Lower leg skin (tissue), 4 donors: ENCODE data around the gene TOMM6. TPM values are rescaled to one million over a fixed set of nuclear protein-coding genes. Genes with fewer than 3 reads are reported as not detected.

Experiments
- DNase-seq, 2 donors: peaks; one replicate each; pipeline ENCODE4 v3.0.0-alpha.2; 2019; ENCODE audit warnings: low spot score in 2 of 2
- H3K4me3 ChIP-seq: fragments of 200-600 bp; sonication (generic); 2 replicates; pipeline ENCODE4 v1.5.1; 2017; ENCODE audit warnings: mild to moderate bottlenecking, low read depth; ENCODE audit not compliant: poor library complexity, severe bottlenecking
- POLR2A ChIP-seq, 2 donors: fragments of 450-650 bp; IDR thresholded peaks; one replicate each; pipeline ENCODE4 v1.6.1; 2016 to 2017; ENCODE audit warnings: antibody characterized with exemption in 2 of 2, mild to moderate bottlenecking in 1 of 2, moderate library complexity in 1 of 2
- WGBS, 2 donors: methylation state at CpG; one replicate each; pipeline ENCODE4 v1.1.5; 2018; 5-methylcytosine and 5-hydroxymethylcytosine counted together
- intact Hi-C: fragments of 100-400 bp; cut with DNase I; formaldehyde crosslinking; loops from one replicate; pipeline ENCODE4 v1.15.0; 2023; ENCODE audit warnings: low total_unique reads
- total RNA-seq, 4 donors: library from RNA; depleted of rRNA; stranded (reverse); fragments of >200 nt; gene quantifications; one replicate each; pipeline ENCODE4 v1.1.0, GENCODE V29; 2016
- TF ChIP-seq, protein P1 (sequence below), 3 donors: fragments of 450-650 bp; IDR thresholded peaks; one replicate each; pipeline ENCODE4 v1.5.1; 2016; ENCODE audit warnings: antibody characterized with exemption in 3 of 3, mild to moderate bottlenecking in 3 of 3, moderate library complexity in 2 of 3

The TOMM6 gene
- total RNA-seq, 4 donors from 2014 or later = 90.7 to 136 (median 100) TPM

DNA sequence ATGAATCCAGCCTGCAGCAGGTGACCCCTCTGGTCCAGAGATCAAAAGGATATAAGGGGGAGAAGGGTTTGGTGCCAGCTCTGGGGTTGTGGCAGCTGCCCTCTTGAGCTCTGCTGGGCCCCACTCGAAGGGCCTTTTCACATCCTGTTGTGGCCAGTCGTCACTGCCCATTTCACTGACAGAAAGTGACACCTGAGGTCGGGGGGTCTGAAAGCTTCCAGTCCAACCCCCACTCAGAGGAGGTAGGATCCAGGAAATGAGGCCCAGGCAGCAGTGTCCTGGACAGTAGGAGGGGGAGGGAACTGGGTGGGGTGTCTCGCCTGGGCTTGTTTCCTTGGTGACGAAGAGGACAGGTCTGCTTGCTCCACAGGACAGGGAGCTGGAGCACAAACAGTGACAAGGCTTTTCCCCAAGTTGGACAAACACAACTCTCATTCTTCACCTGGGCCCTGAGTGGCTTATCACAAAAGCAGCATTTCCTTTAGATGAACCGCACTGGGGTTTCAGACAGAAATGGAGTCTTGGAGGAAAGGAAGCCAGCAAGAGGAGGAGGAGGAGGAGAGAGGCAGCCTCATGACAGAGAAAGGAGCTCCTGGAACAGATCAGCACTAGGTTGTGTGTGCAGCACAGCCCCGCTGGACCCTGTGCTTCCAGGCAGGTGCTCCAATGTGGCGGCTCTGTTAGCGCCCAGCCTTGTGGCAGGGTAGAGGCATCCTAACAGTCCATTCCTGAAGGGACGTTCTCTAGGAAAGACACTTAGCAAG, 18.8 kb upstream of the TOMM6 start:
- DNase-seq = no peak
- WGBS, 2 donors = 76 to 83% methylated on average over 10 of the region's 10 CpGs
- H3K4me3 ChIP-seq = no peak overlapping the region
- intact Hi-C loops = no loop called here
- TF ChIP-seq, protein P1, sequence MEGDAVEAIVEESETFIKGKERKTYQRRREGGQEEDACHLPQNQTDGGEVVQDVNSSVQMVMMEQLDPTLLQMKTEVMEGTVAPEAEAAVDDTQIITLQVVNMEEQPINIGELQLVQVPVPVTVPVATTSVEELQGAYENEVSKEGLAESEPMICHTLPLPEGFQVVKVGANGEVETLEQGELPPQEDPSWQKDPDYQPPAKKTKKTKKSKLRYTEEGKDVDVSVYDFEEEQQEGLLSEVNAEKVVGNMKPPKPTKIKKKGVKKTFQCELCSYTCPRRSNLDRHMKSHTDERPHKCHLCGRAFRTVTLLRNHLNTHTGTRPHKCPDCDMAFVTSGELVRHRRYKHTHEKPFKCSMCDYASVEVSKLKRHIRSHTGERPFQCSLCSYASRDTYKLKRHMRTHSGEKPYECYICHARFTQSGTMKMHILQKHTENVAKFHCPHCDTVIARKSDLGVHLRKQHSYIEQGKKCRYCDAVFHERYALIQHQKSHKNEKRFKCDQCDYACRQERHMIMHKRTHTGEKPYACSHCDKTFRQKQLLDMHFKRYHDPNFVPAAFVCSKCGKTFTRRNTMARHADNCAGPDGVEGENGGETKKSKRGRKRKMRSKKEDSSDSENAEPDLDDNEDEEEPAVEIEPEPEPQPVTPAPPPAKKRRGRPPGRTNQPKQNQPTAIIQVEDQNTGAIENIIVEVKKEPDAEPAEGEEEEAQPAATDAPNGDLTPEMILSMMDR (IDR thresholded peaks at IDR 0.05) = no peak
- TF ChIP-seq POLR2A (IDR thresholded peaks at IDR 0.05) = no peak

DNA sequence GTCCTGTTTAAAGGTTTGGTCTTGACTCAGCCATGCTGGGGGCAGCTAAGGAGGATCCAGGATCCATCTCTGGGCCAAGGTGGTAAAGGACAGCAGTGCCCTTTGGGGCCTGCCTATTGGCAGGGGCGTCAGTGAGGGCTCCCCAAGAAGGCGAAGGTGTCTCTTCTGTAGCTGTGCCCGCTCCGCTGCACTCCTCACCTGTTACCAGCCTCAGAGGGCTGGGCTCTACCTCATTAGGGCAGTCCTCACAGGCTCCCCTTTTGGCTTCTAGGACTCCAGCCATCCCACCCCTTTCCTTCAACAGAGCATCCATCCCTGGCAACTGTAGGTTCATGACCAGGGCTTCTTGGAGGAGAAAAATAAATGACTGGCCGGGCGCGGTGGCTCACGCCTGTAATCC, 18.1 kb upstream of the TOMM6 start:
- intact Hi-C loops = no loop called here
- DNase-seq = no peak

DNA sequence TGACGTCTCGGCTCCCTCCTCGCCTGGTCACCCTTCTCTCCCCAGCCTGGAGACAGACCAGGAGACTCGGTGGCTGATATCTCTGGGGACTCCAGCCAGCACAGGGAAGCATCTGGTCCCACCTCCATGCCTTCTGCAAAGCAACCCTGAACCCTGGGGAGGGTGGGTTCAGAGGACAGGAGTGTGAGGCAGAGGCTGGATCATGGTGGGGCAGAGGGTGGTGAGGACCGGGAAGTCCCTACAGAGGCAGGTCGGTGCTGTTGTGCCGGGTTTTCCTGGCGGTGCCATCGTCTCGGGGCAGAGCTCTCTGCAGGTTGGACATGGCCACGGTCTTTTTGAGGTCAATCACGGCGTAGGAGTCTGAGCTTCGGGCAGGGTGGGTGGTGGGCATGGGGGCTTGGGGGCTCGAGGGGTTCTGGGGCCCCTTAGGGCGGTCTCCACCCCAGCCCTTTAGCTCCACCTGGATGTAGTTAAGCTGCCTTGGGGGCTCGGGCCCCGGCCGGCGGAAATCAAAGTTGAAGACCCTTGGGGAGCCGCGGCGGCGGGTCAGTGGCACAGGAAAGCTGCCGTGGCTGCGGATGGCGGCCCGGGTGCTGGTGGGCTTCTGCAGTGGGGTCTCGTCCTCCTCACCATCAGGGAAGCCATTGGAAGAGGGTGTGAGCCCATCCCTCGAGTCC, 17.0 kb upstream of the TOMM6 start:
- TF ChIP-seq, protein P1 (IDR thresholded peaks at IDR 0.05) = no peak
- no peak for TF ChIP-seq POLR2A (IDR thresholded peaks at IDR 0.05)
- H3K4me3 ChIP-seq = no peak overlapping the region
- intact Hi-C loops = no loop called here
- WGBS, 2 donors = 90 to 94% methylated on average over 15 to 28 of the region's 30 CpGs
- DNase-seq = no peak

More for the DNA sequence above, 18.1 kb upstream of the TOMM6 start:
- TF ChIP-seq, protein P1 (IDR thresholded peaks at IDR 0.05) = no peak
- no peak for TF ChIP-seq POLR2A (IDR thresholded peaks at IDR 0.05)
- H3K4me3 ChIP-seq = no peak overlapping the region
- WGBS, 2 donors = 97 to 98% methylated on average over 8 of the region's 8 CpGs

DNA sequence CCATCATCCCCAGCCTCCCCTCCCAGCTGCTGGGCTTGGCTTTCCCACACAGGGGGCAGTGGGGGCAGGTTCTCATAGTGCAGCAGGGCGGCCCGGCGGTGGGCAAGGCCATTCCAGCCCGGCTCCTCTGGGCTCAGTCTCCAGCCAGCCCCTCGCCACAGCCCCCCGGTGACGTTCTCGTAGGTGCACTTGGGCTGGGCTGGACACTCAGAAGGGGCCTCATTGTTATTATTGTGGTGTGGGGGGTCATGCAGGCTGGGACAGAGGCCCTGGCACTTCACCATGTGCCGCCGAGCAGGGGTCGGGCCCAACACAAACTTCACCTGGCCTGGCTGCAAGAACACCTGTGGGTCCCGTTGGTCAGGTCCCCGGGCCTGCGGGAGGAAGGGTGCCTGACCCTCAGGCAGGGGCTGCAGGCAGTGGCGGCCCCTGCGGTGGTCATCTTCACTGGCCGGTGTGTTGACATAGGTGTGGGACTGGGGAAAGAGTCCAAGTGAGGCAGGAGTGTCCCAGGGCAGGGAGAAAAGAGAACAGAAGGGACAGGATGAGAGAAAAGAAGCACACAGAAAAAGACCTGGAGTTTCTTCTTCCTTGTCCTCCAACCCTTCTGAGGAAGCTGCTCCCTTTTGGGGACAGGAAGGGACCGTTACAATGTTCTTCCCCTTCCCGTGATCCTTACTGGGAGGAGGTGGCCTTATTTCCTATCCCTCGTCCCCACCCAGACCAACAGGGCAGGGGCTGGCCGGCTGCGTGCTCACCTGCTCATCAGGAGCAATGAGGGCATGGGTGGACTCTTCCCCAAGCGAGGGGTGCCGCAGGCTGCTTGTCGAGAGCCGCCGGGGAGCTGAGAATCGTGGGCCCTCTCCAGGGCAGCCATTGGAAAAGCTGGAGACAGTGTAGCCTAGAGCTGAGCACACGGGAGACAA, 16.2 kb upstream of the TOMM6 start:
- intact Hi-C loops = no loop called here
- WGBS, 2 donors = 88 to 94% methylated on average over 26 of the region's 29 CpGs

DNA sequence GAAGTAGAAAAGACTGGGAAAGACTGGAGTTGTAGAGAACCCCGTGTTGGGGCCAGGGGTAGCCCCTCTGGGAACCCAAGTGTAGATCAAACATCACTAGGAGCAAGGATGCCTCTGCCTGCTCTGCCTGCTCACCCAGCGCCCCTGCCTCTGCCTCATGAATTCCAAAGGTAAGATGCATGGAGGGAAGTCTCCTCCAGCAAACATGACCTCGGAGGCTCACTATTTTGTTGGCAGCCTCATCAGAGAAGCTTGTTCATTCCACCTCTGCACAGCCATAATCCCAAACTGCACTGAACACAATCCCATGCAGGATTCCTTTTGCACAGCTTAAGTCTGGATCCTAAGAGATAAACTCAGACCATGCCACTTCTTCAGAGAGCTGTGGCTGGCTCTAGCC, 12.7 kb upstream of the TOMM6 start:
- intact Hi-C loops = no loop called here
- no peak for DNase-seq
- 77 to 86% methylated on average over 3 of the region's 3 CpGs for WGBS, 2 donors
- no peak for TF ChIP-seq POLR2A (IDR thresholded peaks at IDR 0.05)
- TF ChIP-seq, protein P1 (IDR thresholded peaks at IDR 0.05) = no peak
- no peak overlapping the region for H3K4me3 ChIP-seq

More for the DNA sequence above, 16.2 kb upstream of the TOMM6 start:
- DNase-seq = no peak
- TF ChIP-seq POLR2A (IDR thresholded peaks at IDR 0.05) = no peak
- TF ChIP-seq, protein P1 (IDR thresholded peaks at IDR 0.05) = no peak
- no peak overlapping the region for H3K4me3 ChIP-seq
